Caco-2 (cell line): ENCODE measurements around the gene PCCB. TPM values are rescaled to one million over a fixed set of nuclear protein-coding genes. Genes with fewer than 3 reads are reported as not detected.

ENCODE experiments used
- Bru-seq: library from RNA; stranded (reverse); fragments of 400-500 nt; gene quantifications from one replicate; lab custom pipeline; 2021; lab: Mats Ljungman, UMichigan
- BruChase-seq, 2 experiments: library from RNA; stranded (reverse); fragments of 400-500 nt; gene quantifications; one replicate each; lab custom pipeline; 2021; lab: Mats Ljungman, UMichigan
- BruUV-seq: library from RNA; stranded (reverse); fragments of 400-500 nt; replicated peaks from 2 replicates; lab custom pipeline; 2021; lab: Mats Ljungman, UMichigan
- CTCF ChIA-PET: fragments of 300-600 bp; sonication (Branson Sonifier 250); formaldehyde crosslinking; loops from one replicate; lab custom pipeline; 2022; ENCODE audit warnings: antibody characterized with exemption; lab: Charles Lee
- POLR2A ChIA-PET: fragments of 300-600 bp; sonication (Branson Sonifier 250); formaldehyde crosslinking; loops from one replicate; lab custom pipeline; 2022; ENCODE audit warnings: antibody characterized with exemption; lab: Charles Lee
- DNase-seq, 2 experiments: peaks; one replicate each; pipeline versions ENCODE4 v3.0.0 to v3.0.0-alpha.2; 2020 to 2022
- H3K27me3 ChIP-seq: replicated peaks from 2 replicates; pipeline ENCODE4 v1.6.0; 2011; ENCODE audit warnings: low read length; ENCODE audit not compliant: control insufficient read depth, insufficient read depth
- H3K36me3 ChIP-seq: 2 replicates; pipeline ENCODE4 v1.5.1; 2011; ENCODE audit warnings: low read length; ENCODE audit not compliant: control insufficient read depth, insufficient read depth
- H3K4me1 ChIP-seq: fragments of 250-450 bp; sonication (Bioruptor Pico); 2 replicates; pipeline ENCODE4 v1.5.1; 2020; ENCODE audit warnings: mild to moderate bottlenecking
- H3K4me3 ChIP-seq: 2 replicates; pipeline ENCODE4 v1.5.1; 2011; ENCODE audit warnings: low read depth, mild to moderate bottlenecking, control low read depth, low read length
- H3K9me3 ChIP-seq: fragments of 250-450 bp; sonication (Bioruptor Pico); 2 replicates; pipeline ENCODE4 v1.5.1; 2020; ENCODE audit warnings: mild to moderate bottlenecking, moderate library complexity
- H3K27ac Mint-ChIP-seq: one replicate; pipeline ENCODE4 v1.8.0; 2022; ENCODE audit warnings: mixed read lengths; ENCODE audit not compliant: unreplicated experiment
- H3K27me3 Mint-ChIP-seq: one replicate; pipeline ENCODE4 v1.8.0; 2022; ENCODE audit warnings: mixed read lengths; ENCODE audit not compliant: insufficient read depth, unreplicated experiment
- H3K36me3 Mint-ChIP-seq: one replicate; pipeline ENCODE4 v1.8.0; 2022; ENCODE audit warnings: mild to moderate bottlenecking, mixed read lengths; ENCODE audit not compliant: insufficient read depth, unreplicated experiment
- H3K4me1 Mint-ChIP-seq: one replicate; pipeline ENCODE4 v1.8.0; 2022; ENCODE audit warnings: low read depth, mixed read lengths; ENCODE audit not compliant: unreplicated experiment
- H3K4me3 Mint-ChIP-seq: one replicate; pipeline ENCODE4 v1.8.0; 2022; ENCODE audit warnings: mild to moderate bottlenecking, moderate library complexity, mixed read lengths; ENCODE audit not compliant: unreplicated experiment
- H3K9me3 Mint-ChIP-seq: one replicate; pipeline ENCODE4 v1.8.0; 2022; ENCODE audit warnings: mixed read lengths; ENCODE audit not compliant: unreplicated experiment
- intact Hi-C: fragments of 100-400 bp; cut with micrococcal nuclease; formaldehyde crosslinking; loops from one replicate; pipeline ENCODE4 v1.10.0; 2022; ENCODE audit not compliant: unreplicated experiment
- long read RNA-seq: library from polyadenylated mRNA; stranded (forward); transcript quantifications from one replicate; pipeline ENCODE4 v2.0.0, GENCODE V29; 2022
- total RNA-seq: library from RNA; stranded (reverse); gene quantifications from 2 replicates; pipeline ENCODE4 v1.2.3, GENCODE V29; 2022
- TF ChIP-seq, protein P1 (sequence below), 2 experiments: fragments of 200-600 bp in 1 of 2; IDR thresholded peaks; 1 replicate in 1 of 2; 2 replicates in 1 of 2; pipeline versions ENCODE4 v1.5.1 to v1.8.0; 2011 to 2022; ENCODE audit warnings: antibody characterized with exemption in 1 of 2, control low read depth in 1 of 2, inconsistent platforms in 1 of 2, low read depth in 1 of 2, low read length in 1 of 2, mild to moderate bottlenecking in 1 of 2, moderate library complexity in 1 of 2; ENCODE audit not compliant: insufficient read depth in 1 of 2, severe bottlenecking in 1 of 2, unreplicated experiment in 1 of 2

The PCCB gene
- total RNA-seq (39.7 and 45.5 TPM in 2 replicates), Bru-seq, nascent RNA (percentile 64 among the genes with signal in this experiment), BruChase-seq, experiment 1, labeled RNA remaining after a 2-hour chase (percentile 58 among the genes with signal in this experiment), BruChase-seq, experiment 2, labeled RNA remaining after a 6-hour chase (percentile 60 among the genes with signal in this experiment)
- long read RNA-seq, full-length matches to known transcripts = 156 of 292 reads
- long read RNA-seq, partial matches to known transcripts = 128 of 292 reads
- long read RNA-seq, other reads (novel, unspliced or antisense) = 8 of 292 reads

DNA sequence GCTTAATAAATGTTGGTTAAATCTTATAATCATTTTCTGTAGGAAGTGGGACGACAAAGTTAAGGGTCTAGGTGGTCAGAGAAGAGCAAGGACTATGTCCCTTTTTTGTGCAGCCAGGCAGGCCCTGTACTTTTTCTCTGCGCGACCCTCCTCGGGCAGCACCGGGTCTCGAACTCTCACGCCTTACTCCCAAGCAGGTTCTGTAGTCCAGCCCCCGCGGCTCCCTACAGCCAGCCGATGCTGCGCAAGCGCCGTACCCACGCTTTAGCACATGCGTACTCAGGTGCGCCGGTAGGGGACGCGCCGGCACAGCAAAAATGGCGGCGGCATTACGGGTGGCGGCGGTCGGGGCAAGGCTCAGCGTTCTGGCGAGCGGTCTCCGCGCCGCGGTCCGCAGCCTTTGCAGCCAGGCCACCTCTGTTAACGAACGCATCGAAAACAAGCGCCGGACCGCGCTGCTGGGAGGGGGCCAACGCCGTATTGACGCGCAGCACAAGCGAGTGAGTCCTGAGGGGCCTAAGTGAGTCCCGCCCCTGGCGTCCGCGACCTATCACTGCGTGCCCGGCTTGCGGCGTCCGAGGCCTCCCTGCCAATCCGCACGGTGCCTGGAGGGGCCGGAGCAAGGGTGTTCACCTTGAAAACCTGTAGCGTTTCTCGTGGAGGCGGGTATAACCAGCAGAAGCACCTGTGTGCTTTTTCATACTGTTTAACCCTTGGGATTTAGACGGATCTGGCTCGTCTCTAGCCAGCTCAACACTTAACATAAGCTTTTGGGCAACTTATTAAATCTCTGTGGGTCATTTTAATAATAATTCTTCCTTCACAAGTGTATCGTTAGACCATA, at the start of gene PCCB:
Gene PCCB, plus strand, starts transcription at position 282 of the 844 bp plus-strand sequence. Its CDS starts 36 bp downstream, at position 318.
- Mint-ChIP-seq H3K36me3 (peaks cover 8% of the 10 kb centered on the region), H3K4me3 (peak within 1 kb of the TSS; percentile 80), H3K27ac (peak within 1 kb of the TSS; percentile 99), H3K4me1 (peaks cover 32% of the 10 kb centered on the region), H3K27me3 (no peaks in the 10 kb centered on the region), H3K9me3 (no peaks in the 10 kb centered on the region)
- peak; percentile 97 to 98 for DNase-seq
- CTCF ChIA-PET = interaction anchor here (0.6 to 1.5 kb wide), 4 partner anchors 54 to 764 kb away, joined by 3 to 14 read pairs (median 6); partner anchors contain the start of gene MSL2
- H3K9me3 ChIP-seq = no peaks in the 10 kb centered on the region
- H3K27me3 ChIP-seq = no peaks in the 10 kb centered on the region
- POLR2A ChIA-PET = interaction anchor here (0.9 to 1.4 kb wide), 3 partner anchors 53 to 63 kb away, joined by 3 to 17 read pairs (median 3); partner anchors contain the start of gene MSL2
- H3K36me3 ChIP-seq = no peaks in the 10 kb centered on the region
- intact Hi-C loops = loop anchor here (1.0 to 5.0 kb wide), 4 partner anchors 54 to 503 kb away; partner anchors contain the start of genes MSL2 and STAG1
- BruUV-seq = TSS peak; percentile 91
- H3K4me3 ChIP-seq = peak within 1 kb of the TSS; percentile 44
- peaks cover 32% of the 10 kb centered on the region for H3K4me1 ChIP-seq
- TF ChIP-seq, protein P1, sequence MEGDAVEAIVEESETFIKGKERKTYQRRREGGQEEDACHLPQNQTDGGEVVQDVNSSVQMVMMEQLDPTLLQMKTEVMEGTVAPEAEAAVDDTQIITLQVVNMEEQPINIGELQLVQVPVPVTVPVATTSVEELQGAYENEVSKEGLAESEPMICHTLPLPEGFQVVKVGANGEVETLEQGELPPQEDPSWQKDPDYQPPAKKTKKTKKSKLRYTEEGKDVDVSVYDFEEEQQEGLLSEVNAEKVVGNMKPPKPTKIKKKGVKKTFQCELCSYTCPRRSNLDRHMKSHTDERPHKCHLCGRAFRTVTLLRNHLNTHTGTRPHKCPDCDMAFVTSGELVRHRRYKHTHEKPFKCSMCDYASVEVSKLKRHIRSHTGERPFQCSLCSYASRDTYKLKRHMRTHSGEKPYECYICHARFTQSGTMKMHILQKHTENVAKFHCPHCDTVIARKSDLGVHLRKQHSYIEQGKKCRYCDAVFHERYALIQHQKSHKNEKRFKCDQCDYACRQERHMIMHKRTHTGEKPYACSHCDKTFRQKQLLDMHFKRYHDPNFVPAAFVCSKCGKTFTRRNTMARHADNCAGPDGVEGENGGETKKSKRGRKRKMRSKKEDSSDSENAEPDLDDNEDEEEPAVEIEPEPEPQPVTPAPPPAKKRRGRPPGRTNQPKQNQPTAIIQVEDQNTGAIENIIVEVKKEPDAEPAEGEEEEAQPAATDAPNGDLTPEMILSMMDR (IDR thresholded peaks at IDR 0.05; ENCODE audit: insufficient read depth in 1 of 2, low read depth in 1 of 2, low read length in 1 of 2, severe bottlenecking in 1 of 2, unreplicated experiment in 1 of 2) = peak; percentile 76 to 87

GRCh38 chr3:136207489-136208115, 42.5 kb upstream of the PCCB start:
- no peak overlapping the region for H3K4me3 Mint-ChIP-seq
- ChIA-PET CTCF (no interaction called here), POLR2A (no interaction called here)
- no TSS peak for BruUV-seq
- Histone ChIP-seq H3K4me1 (no peaks in the 10 kb centered on the region), H3K9me3 (no peaks in the 10 kb centered on the region), H3K27me3 (no peaks in the 10 kb centered on the region), H3K36me3 (no peaks in the 10 kb centered on the region), H3K4me3 (no peak overlapping the region)
- intact Hi-C loops = no loop called here
- DNase-seq = no peak
- TF ChIP-seq, protein P1 (IDR thresholded peaks at IDR 0.05; ENCODE audit: insufficient read depth in 1 of 2, low read depth in 1 of 2, low read length in 1 of 2, severe bottlenecking in 1 of 2, unreplicated experiment in 1 of 2) = no peak
- no peaks in the 10 kb centered on the region for H3K36me3 Mint-ChIP-seq
- no peaks in the 10 kb centered on the region for H3K4me1 Mint-ChIP-seq
- H3K9me3 Mint-ChIP-seq = no peaks in the 10 kb centered on the region
- no peak overlapping the region for H3K27ac Mint-ChIP-seq
- H3K27me3 Mint-ChIP-seq = no peaks in the 10 kb centered on the region

DNA sequence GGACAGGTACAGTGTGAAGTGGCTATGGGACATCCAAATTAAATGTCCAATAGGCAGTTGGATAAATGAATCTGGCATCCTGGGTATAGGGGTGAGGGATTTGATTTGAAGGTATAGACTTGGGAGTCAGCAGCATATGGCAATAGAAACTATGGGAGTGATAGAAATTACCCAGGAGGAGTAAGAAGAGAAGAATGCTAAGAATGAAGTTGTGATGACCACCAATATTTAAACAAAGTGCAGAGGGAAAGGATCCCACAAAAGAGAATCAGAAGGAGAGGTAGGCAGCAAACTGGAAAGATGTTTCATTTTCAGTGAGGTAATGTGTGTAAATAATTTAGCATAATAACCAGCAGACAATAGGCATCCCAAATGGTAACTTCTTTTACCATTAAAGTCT, 40.2 kb upstream of the PCCB start:
- H3K27ac Mint-ChIP-seq = no peak overlapping the region
- H3K4me1 ChIP-seq = no peaks in the 10 kb centered on the region
- TF ChIP-seq, protein P1 (IDR thresholded peaks at IDR 0.05; ENCODE audit: insufficient read depth in 1 of 2, low read depth in 1 of 2, low read length in 1 of 2, severe bottlenecking in 1 of 2, unreplicated experiment in 1 of 2) = no peak
- no peaks in the 10 kb centered on the region for H3K9me3 Mint-ChIP-seq
- no peak overlapping the region for H3K4me3 Mint-ChIP-seq
- no peaks in the 10 kb centered on the region for H3K4me1 Mint-ChIP-seq
- H3K4me3 ChIP-seq = no peak overlapping the region
- no peaks in the 10 kb centered on the region for H3K9me3 ChIP-seq
- intact Hi-C loops = no loop called here
- ChIA-PET CTCF (no interaction called here), POLR2A (no interaction called here)
- H3K27me3 ChIP-seq = no peaks in the 10 kb centered on the region
- no TSS peak for BruUV-seq
- no peaks in the 10 kb centered on the region for H3K36me3 ChIP-seq
- H3K27me3 Mint-ChIP-seq = no peaks in the 10 kb centered on the region
- no peak for DNase-seq
- no peaks in the 10 kb centered on the region for H3K36me3 Mint-ChIP-seq
